Measurements from ENCODE around the gene CYSTM1.

DNA sequence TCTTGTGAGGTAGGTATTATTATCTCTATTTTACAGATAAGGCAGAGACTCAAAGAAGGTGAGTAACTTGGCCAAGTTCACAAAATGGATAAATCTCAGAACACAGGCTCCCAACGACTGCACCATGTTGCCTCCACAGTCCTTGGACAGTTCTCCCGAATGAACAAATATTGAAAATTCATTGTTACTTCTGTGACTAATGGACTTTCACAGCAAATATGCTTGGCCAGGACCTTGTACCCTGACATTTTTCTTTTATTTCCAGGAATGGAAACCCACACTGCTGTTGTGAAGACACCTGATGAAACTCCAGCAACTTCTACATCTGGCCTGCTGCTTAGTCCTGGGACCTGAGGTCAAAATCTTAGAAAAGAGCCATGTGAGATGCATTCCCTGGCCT lies 2.5 kb upstream of the CYSTM1 start:
- TF ChIP-seq, protein P1, sequence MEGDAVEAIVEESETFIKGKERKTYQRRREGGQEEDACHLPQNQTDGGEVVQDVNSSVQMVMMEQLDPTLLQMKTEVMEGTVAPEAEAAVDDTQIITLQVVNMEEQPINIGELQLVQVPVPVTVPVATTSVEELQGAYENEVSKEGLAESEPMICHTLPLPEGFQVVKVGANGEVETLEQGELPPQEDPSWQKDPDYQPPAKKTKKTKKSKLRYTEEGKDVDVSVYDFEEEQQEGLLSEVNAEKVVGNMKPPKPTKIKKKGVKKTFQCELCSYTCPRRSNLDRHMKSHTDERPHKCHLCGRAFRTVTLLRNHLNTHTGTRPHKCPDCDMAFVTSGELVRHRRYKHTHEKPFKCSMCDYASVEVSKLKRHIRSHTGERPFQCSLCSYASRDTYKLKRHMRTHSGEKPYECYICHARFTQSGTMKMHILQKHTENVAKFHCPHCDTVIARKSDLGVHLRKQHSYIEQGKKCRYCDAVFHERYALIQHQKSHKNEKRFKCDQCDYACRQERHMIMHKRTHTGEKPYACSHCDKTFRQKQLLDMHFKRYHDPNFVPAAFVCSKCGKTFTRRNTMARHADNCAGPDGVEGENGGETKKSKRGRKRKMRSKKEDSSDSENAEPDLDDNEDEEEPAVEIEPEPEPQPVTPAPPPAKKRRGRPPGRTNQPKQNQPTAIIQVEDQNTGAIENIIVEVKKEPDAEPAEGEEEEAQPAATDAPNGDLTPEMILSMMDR (IDR thresholded peaks at IDR 0.05; ENCODE audit: poor library complexity, severe bottlenecking) = no peak
- TF ChIP-seq, protein P2, sequence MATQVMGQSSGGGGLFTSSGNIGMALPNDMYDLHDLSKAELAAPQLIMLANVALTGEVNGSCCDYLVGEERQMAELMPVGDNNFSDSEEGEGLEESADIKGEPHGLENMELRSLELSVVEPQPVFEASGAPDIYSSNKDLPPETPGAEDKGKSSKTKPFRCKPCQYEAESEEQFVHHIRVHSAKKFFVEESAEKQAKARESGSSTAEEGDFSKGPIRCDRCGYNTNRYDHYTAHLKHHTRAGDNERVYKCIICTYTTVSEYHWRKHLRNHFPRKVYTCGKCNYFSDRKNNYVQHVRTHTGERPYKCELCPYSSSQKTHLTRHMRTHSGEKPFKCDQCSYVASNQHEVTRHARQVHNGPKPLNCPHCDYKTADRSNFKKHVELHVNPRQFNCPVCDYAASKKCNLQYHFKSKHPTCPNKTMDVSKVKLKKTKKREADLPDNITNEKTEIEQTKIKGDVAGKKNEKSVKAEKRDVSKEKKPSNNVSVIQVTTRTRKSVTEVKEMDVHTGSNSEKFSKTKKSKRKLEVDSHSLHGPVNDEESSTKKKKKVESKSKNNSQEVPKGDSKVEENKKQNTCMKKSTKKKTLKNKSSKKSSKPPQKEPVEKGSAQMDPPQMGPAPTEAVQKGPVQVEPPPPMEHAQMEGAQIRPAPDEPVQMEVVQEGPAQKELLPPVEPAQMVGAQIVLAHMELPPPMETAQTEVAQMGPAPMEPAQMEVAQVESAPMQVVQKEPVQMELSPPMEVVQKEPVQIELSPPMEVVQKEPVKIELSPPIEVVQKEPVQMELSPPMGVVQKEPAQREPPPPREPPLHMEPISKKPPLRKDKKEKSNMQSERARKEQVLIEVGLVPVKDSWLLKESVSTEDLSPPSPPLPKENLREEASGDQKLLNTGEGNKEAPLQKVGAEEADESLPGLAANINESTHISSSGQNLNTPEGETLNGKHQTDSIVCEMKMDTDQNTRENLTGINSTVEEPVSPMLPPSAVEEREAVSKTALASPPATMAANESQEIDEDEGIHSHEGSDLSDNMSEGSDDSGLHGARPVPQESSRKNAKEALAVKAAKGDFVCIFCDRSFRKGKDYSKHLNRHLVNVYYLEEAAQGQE (IDR thresholded peaks at IDR 0.05; ENCODE audit: borderline replicate concordance) = no peak
- no peak for TF ChIP-seq EP300 (conservative IDR thresholded peaks at IDR 0.05; ENCODE audit: poor library complexity, severe bottlenecking)
- no peak for TF ChIP-seq POLR2AphosphoS5 (IDR thresholded peaks at IDR 0.05)
- TF ChIP-seq MXI1 (conservative IDR thresholded peaks at IDR 0.05; ENCODE audit: poor library complexity, severe bottlenecking) = no peak
- TF ChIP-seq TAF1 (IDR thresholded peaks at IDR 0.05; ENCODE audit: low read depth) = no peak
- no peak for TF ChIP-seq EZH2 (IDR thresholded peaks at IDR 0.05; ENCODE audit: borderline replicate concordance, insufficient read depth, low read length, poor library complexity, severe bottlenecking)
- no peak for TF ChIP-seq SMC3 (conservative IDR thresholded peaks at IDR 0.05; ENCODE audit: poor library complexity)

All from neural cell (in vitro differentiated cells).